Activated CD4-positive, CD25-positive, alpha-beta regulatory T cell (primary cell): ENCODE data around the gene EPHA7.

Source experiments
- DNase-seq, 4 experiments: peaks; one replicate each; lab custom pipeline; 2025; lab: John Stamatoyannopoulos, UW

EPHA7 gene

GRCh38 chr6:93393554-93394074 is 25.7 kb downstream of the EPHA7 start:
- DNase-seq: no peak

- no peak for DNase-seq
These were observed 26.6 kb downstream of the EPHA7 start for GRCh38 chr6:93392797-93393196.

- no peak for DNase-seq
These were observed 27.4 kb downstream of the EPHA7 start for GRCh38 chr6:93391965-93392364.

GRCh38 chr6:93389192-93389591 is 30.2 kb downstream of the EPHA7 start:
- DNase-seq: no peak

- DNase-seq: no peak
These were observed 31.3 kb downstream of the EPHA7 start for GRCh38 chr6:93388070-93388469.

- no peak for DNase-seq
These were observed 43.3 kb downstream of the EPHA7 start for GRCh38 chr6:93376026-93376540.

GRCh38 chr6:93373445-93373844 is 45.9 kb downstream of the EPHA7 start:
- no peak for DNase-seq

- DNase-seq: no peak
These were observed 47.6 kb downstream of the EPHA7 start for GRCh38 chr6:93371756-93372155.

- DNase-seq: no peak
These were observed 49.7 kb downstream of the EPHA7 start for GRCh38 chr6:93369586-93370134.

- DNase-seq: no peak
These were observed 52.9 kb downstream of the EPHA7 start for GRCh38 chr6:93366506-93366905.

- DNase-seq: no peak
These were observed 53.9 kb downstream of the EPHA7 start for GRCh38 chr6:93365445-93365844.

- no peak for DNase-seq
These were observed 60.9 kb downstream of the EPHA7 start for GRCh38 chr6:93358435-93358834.

GRCh38 chr6:93352604-93353003 is 66.8 kb downstream of the EPHA7 start:
- no peak for DNase-seq

GRCh38 chr6:93351222-93351621 is 68.1 kb downstream of the EPHA7 start:
- no peak for DNase-seq

- DNase-seq: no peak
These were observed 68.6 kb downstream of the EPHA7 start for GRCh38 chr6:93350774-93351173.

- no peak for DNase-seq
These were observed 75.0 kb downstream of the EPHA7 start for GRCh38 chr6:93344333-93344835.

- no peak for DNase-seq
These were observed 75.9 kb downstream of the EPHA7 start for GRCh38 chr6:93343476-93343875.

- no peak for DNase-seq
These were observed 77.3 kb downstream of the EPHA7 start for GRCh38 chr6:93341900-93342613.

- DNase-seq: no peak
These were observed 81.5 kb downstream of the EPHA7 start for GRCh38 chr6:93337772-93338394.

GRCh38 chr6:93337014-93337413 is 82.3 kb downstream of the EPHA7 start:
- no peak for DNase-seq

GRCh38 chr6:93329301-93330000 is 89.9 kb downstream of the EPHA7 start:
- no peak for DNase-seq

GRCh38 chr6:93327857-93328256 is 91.5 kb downstream of the EPHA7 start:
- no peak for DNase-seq
